HG03175 (cell line): ENCODE data around the gene ERVFRD-1.

ENCODE experiments used
- ATAC-seq: cut with Tn5 transposase; IDR thresholded peaks from one replicate; pipeline ENCODE4 v1.9.1; 2021; ENCODE audit warnings: mild to moderate bottlenecking, moderate library complexity; ENCODE audit not compliant: unreplicated experiment

ERVFRD-1 gene, protein sequence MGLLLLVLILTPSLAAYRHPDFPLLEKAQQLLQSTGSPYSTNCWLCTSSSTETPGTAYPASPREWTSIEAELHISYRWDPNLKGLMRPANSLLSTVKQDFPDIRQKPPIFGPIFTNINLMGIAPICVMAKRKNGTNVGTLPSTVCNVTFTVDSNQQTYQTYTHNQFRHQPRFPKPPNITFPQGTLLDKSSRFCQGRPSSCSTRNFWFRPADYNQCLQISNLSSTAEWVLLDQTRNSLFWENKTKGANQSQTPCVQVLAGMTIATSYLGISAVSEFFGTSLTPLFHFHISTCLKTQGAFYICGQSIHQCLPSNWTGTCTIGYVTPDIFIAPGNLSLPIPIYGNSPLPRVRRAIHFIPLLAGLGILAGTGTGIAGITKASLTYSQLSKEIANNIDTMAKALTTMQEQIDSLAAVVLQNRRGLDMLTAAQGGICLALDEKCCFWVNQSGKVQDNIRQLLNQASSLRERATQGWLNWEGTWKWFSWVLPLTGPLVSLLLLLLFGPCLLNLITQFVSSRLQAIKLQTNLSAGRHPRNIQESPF

DNA sequence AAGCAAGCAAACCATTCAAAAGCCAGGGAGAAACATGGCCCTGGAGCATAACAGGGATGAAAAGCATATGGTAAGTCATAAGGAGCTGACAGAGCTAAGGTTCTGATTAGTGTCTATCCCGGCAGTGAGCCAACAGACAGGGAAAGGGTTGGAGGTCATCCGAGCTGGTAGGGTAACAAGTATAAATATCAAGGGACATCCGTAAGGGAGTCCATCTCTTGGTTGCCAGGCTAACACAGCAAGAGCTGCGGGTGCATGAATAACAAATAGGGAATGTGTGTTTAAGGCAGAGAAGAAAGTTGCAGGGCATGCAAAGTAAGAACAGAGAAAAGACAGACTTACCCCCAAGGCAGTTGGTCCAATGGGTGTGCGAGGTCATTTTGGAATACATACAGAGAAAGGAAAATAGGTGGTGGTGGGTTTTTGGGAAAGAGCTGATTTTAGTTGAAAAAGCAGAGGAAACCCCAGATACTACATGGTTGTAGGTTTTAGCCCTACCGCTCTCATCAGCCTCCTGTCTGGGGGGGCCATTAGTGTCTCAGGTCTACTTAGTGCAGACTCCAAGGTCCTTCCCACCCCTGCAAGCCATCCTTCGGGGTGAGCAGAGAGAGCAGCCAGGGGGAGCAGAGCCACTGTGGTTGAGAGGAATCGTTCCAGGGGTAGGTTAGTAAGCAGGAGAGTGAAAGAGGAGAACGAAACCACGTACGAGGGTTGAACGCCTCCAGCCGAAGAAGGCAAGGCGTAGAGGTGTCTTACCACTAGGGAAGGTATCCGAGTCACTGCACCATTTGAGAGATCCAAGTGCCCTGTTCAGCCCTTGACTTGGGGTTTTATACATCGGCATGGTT is at the start of gene ERVFRD-1:
Gene ERVFRD-1 (minus strand): TSS at position 805 of the 848 bp plus-strand sequence. CDS start 6,415 bp downstream, outside the sequence.
- ATAC-seq, result no peak

DNA sequence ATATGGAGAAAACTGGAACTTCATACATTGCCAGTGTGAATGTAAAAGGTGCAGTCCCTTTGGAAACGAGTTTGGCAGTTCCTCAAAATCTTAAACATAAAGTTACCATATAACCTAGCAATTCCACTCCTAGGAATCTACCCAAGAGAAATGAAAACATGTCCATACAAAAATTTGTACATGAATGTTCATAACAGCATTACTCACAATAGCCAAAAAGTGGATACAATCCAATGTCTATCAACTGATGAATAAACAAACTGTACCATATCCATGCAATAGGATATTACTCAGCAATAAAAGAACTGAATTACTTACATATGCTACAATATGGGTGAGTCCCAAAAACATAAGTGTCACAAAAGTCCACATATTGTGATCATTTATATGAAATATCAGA is 48.7 kb upstream of the ERVFRD-1 start:
- ATAC-seq, result no peak

DNA sequence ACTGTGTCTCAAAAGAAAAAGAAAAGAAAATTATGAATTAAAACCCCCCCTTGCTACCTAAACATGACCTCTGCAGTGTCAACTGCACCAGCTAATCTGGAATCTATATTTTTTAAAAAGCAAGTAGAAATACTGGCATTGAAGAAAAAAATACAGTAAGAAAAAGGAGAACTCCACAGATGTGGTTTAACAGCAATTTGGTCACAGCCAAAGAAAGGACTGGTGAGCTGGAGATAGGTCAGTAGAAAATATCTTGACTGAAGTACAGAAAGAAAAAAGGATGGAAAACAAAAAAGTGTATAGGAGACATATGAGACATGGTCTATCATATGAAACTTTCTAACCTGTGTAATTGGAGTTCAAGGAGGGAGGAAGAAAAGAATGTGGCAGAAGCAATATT is 44.1 kb upstream of the ERVFRD-1 start:
- ATAC-seq, result no peak

GRCh38 chr6:11153447-11153846 is 41.9 kb upstream of the ERVFRD-1 start:
- no peak for ATAC-seq

- no peak for ATAC-seq
These were observed 41.1 kb upstream of the ERVFRD-1 start for GRCh38 chr6:11152581-11152980.

GRCh38 chr6:11151488-11151887 is 40.0 kb upstream of the ERVFRD-1 start:
- no peak for ATAC-seq

DNA sequence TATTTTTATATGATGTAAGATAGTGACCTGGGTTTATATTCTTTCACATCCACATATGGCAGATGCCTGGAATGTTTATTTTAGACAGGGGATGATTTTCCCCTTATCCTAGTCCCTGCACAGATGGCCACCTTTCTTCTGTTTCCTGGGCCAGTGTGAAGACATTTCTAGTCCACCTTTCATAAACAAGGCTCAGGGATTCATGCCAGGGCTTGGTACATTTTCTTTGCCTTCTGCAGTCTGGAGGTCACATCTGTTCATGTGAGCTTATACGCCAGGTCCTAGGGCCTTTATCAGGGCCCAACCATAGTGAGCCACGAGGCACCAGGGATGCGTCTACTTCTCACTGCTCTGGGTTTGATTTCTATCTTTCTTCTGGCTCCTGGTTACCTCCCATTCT is 38.0 kb upstream of the ERVFRD-1 start:
- ATAC-seq, result no peak

- no peak for ATAC-seq
These were observed 34.7 kb upstream of the ERVFRD-1 start for GRCh38 chr6:11146117-11146826.

DNA sequence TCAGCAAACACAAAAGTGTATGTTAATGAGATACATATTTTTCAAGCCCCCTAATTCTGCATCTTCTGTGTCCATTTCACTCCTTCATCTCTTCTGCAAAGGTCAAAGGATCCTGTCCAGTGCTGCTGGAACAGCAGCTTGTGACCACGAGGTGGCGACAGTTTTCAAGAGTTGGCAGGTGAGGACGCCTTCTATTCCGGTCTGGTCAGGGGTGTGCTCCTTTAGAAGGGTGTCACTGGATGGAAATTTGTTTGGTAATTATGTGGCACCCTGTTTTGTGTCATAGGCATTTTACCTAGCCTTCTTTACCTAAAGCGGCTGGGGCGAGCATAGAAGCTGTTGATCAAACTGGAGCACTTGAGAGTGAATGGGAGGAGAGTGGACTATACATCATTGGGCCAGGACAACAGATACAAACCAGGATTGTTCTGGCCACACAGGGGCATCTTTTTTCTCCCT is 32.9 kb upstream of the ERVFRD-1 start:
- ATAC-seq, result peak; percentile 83

DNA sequence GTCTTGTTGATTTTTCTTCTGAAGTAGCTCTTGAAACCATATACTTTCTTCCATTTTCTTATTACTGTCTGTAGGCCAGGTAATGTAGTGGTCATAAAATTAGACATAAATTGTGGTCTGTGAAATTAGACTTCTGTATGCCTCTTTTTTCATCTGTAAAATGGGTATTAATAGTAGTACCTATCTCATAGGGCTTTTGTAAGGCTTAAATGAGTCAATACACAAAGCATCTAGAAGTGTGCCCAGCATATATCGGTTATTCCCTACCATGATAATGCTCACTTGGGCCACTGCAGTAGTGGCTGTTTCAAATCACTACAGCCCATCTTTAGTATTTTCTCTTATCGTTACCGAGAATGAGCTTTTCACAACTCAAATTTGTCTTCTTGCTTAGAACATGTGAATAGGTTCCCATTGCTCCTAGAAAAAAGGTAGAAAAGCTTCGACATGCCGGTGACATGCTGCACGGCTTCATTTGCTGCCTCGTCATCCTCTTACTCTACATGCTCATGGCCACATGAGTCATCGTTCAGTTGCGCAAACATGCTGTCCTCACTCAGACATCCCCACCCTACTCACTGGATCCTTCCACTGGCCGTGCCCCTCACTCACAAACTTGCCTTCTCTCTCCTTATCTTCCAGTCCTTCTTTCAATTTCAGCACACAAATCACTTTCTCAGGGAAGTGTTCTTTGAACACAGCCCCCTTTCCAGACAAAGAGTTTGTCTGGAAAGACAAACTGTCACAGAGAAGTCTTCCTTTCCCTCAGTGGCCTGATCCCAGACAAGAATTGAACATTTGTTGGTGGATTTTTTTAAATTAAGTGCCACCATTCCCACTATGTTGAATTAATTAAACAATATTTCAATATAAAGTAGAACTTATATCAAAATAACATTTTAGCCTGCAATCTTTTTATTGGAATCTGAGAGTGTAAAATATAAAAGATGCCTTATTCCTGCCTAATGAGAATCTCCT is 32.2 kb upstream of the ERVFRD-1 start:
- ATAC-seq, result no peak

- ATAC-seq, result no peak
These were observed 30.9 kb upstream of the ERVFRD-1 start for GRCh38 chr6:11142296-11143027.

GRCh38 chr6:11141295-11141694 is 29.8 kb upstream of the ERVFRD-1 start:
- no peak for ATAC-seq

DNA sequence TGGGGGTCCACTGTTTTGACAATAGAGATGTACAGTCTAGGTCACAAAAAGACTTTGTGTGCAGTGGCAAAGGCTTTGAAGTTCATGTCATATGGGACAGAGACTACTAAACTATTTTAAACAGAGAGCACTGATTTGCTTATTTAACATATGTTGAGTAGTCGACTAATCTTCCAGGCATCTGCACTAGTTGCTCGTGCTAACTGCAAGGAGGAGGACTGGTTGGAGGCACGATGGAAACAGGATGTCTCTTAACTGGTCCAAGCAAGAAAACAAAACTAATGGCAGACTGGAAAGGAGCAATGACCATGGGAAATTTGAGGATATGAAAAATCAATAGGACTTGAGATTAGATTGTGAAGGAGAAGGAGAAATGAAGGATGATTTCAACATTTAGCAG is 28.5 kb upstream of the ERVFRD-1 start:
- no peak for ATAC-seq

- no peak for ATAC-seq
These were observed 27.8 kb upstream of the ERVFRD-1 start for GRCh38 chr6:11139051-11139960.

DNA sequence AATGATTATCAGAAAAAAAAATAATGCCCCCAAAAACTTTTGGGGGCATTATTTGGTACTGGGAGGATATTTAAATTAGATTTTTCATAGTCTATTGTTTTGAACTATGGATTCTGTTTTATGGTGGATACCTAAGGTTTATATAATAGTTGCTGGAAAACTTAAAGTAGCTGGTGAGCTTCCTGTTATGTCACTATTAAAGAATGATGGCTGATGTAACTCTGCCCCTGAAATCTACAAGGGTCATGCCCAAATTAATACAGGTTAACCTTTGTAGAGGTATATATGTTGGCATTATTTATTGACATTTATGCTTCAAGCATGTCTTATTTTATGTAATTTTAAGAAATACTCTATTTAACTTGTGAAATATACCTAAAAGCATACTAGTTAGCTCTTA is 25.3 kb upstream of the ERVFRD-1 start:
- ATAC-seq, result no peak

DNA sequence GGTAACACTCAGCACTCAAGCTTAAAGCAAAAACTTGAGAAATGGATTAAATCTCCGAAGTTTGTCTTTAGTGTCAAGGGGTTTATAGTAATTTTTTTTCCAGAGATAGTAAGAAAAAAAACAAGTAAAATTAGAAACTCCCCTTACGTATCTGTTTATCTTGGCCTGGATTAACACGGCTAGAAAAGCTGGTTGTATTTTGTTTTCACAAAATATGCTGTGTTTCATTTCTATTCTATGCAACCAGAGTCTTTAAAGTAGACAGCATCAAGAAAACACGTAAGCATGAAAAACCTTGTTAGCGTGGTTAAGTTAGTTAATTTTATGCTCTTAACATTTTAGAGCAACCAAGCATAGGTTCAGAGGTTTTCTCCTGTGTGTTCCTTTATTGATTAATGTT is 21.8 kb upstream of the ERVFRD-1 start:
- ATAC-seq, result no peak

DNA sequence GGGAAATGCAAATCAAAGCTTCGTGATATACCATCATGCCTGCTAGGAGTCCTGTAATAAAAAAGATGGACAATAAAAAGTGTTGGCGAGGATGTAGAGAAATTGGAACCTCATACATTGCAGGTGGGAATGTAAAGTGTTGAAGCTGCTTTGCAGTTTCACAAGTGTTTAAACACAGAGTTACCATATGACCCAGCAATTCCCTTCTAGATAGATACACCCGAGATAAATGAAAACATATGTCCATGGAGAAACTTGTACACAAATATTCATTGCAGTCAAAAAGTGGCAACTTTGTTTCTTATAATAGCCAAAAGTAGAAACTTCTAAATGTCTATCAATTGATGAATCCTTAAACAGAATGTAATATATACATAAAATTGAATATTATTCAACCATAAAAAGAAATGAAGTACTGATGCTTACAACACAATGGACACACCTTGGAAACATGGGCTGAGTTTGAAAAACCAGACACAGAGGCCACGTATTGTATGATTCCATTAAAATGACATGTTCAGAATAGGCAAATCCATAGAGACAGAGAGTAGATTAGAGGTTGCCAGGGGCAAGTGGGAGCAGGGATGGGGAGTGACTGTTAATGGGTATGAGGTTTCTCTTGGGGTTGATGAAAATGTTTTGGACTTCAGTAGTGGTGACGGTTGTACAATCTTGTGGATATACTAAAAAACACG is 20.8 kb upstream of the ERVFRD-1 start:
- no peak for ATAC-seq

- ATAC-seq, result no peak
These were observed 19.1 kb upstream of the ERVFRD-1 start for GRCh38 chr6:11130605-11131004.
